Fibroblast of lung (primary cell): ENCODE measurements around the gene TGFB2.

Source experiments
- EZH2 ChIP-seq: IDR thresholded peaks from 2 replicates; pipeline ENCODE4 v1.5.1; 2012; ENCODE audit warnings: low read length, control low read depth, mild to moderate bottlenecking; ENCODE audit errors: missing control alignments
- TF ChIP-seq, protein P1 (sequence below), 2 donors: IDR thresholded peaks in 1 of 2; conservative IDR thresholded peaks in 1 of 2; 1 replicate in 1 of 2; 2 replicates in 1 of 2; pipeline ENCODE4 v1.5.1; 2011 to 2012; ENCODE audit warnings: low read length in 2 of 2, control low read depth in 1 of 2, inconsistent platforms in 1 of 2, low read depth in 1 of 2, mild to moderate bottlenecking in 1 of 2

DNA sequence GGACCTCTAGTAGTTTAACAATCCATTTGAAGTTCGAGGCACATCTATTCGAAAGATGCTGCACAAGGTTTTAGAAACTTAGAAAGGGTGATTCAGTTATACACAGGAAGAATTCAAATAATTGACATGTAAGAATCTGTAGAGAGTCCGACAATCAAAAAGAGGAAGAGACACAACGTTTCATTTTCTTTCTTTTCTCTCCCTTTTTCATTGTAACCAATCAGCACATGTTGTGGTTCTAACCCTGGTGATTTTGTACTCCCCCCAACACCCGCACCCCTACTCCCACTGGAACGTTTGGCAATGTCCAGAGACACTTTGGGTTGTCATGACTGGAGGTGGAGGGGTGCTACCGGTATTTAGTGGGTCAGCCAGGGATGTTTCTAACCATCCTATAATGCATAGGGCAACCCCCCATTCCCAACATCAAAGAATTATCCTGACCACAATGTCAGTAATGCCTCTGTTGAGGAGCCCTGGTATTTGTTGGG lies 4.9 kb downstream of the TGFB2 start:
- TF ChIP-seq, protein P1, sequence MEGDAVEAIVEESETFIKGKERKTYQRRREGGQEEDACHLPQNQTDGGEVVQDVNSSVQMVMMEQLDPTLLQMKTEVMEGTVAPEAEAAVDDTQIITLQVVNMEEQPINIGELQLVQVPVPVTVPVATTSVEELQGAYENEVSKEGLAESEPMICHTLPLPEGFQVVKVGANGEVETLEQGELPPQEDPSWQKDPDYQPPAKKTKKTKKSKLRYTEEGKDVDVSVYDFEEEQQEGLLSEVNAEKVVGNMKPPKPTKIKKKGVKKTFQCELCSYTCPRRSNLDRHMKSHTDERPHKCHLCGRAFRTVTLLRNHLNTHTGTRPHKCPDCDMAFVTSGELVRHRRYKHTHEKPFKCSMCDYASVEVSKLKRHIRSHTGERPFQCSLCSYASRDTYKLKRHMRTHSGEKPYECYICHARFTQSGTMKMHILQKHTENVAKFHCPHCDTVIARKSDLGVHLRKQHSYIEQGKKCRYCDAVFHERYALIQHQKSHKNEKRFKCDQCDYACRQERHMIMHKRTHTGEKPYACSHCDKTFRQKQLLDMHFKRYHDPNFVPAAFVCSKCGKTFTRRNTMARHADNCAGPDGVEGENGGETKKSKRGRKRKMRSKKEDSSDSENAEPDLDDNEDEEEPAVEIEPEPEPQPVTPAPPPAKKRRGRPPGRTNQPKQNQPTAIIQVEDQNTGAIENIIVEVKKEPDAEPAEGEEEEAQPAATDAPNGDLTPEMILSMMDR (conservative IDR thresholded peaks at IDR 0.05 in 1 of 2, IDR thresholded peaks at IDR 0.05 in 1 of 2; ENCODE audit: low read depth in 1 of 2, low read length in 2 of 2) = no peak
- no peak for TF ChIP-seq EZH2
